Measurements from ENCODE around the gene APOL4.
A peak's percentile ranks its signal among the peaks of the same experiment; 100 is the strongest.
"Not testable (repeated sequence)": the region's sequence is repeated elsewhere in the genome, so short reads cannot be mapped to it uniquely, and the experiment has no call there.

APOL4 gene

DNA sequence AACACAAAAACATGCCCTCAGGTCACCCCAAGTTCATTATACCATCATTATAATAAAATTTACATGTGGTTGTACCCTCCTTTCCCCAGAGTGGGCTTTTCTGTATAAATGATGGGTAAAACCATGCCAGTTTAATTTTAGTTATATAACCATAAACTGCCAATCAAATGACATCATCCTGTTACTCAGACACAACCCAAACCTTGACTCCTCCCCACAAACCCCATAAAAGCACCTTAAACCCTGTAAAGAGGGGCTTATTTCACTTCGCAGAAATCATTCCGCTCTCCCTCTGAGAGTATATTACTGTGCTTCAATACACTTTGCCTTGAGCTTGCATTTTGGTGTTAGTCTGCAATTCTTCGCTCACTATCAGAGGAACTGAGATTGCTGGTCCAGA, 35.5 kb downstream of the APOL4 start:
- TF ChIP-seq CTCF (IDR thresholded peaks at IDR 0.05; ENCODE audit: low read depth, low read length, missing control alignments): no peak
- H3K4me3 ChIP-seq (ENCODE audit: low read depth, low read length): no peak overlapping the region
- DNase-seq (ENCODE audit: low read depth): no peak

- H3K4me3 ChIP-seq (ENCODE audit: low read depth, low read length): no peak overlapping the region
- DNase-seq (ENCODE audit: low read depth): no peak
- no peak for TF ChIP-seq CTCF (IDR thresholded peaks at IDR 0.05; ENCODE audit: low read depth, low read length, missing control alignments)
Observed at GRCh38 chr22:36165141-36165540, 36.5 kb downstream of the APOL4 start.

GRCh38 chr22:36164621-36165020, 37.0 kb downstream of the APOL4 start:
- DNase-seq (ENCODE audit: low read depth): no peak
- no peak overlapping the region for H3K4me3 ChIP-seq (ENCODE audit: low read depth, low read length)
- no peak for TF ChIP-seq CTCF (IDR thresholded peaks at IDR 0.05; ENCODE audit: low read depth, low read length, missing control alignments)

DNA sequence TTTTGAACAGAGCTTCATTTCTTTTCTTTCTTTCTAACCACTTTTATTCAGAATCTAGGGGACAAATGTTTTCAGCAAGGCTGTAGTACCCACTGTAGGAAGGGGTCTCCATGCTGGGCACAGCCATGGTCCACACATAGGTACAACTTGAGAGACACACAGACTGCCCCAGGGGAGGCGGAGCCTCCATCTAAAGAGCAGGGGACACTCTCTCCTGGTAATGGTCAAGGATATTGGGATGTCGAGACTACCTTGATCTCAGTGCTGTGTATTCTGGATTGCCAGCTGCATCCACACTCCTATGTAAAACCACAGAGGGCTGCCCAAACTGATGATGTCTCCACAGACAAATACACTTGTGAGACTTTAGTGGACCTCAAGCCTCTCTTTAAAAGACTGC, 38.1 kb downstream of the APOL4 start:
- H3K4me3 ChIP-seq (ENCODE audit: low read depth, low read length): no peak overlapping the region; the same call in 1 of the 2 replicates
- no peak for TF ChIP-seq CTCF (IDR thresholded peaks at IDR 0.05; ENCODE audit: low read depth, low read length, missing control alignments)
- no peak for DNase-seq (ENCODE audit: low read depth)

DNA sequence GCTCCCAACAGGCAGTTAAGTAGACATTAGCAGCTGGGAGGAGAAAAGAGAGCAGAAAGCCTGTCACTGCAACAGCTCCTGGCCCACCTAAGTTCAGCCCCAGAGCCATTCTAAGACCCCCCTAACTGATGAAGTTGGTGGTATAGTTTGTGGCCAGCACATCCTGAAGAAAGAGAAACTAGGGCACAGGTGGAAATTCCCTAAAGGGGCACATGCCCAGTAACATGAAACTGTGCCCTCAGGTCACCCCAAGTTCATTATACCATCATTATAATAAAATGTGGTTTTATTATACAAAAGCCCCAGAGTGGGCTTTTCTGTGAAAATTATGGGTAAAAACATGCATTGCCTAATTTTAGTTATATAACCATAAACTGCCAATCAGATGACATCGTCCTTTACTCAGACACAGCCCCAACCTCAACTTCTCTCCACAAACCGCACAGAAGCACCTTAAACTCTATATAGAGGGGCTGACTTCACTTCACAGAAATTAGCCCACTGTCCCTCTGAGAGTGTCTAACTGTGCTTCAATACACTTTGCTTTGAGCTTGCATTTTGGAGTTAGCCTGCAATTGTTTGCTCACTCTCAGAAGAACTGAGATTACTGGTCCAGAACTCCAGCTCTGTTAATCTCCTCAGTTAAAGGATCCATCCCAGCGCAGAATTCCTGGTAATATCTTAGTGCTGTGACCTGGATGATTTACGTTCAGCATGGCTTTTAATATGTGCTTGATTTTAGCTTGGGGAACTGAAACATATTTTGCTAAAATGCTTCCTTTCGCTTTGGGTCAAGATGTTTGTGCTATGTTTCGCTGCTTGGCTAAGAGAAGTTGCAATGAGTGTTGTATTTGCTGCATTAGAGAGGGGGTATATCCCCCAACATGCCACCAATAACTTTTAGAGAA, 39.2 kb downstream of the APOL4 start:
- peak; percentile 42 for DNase-seq (ENCODE audit: low read depth)
- peak overlapping the region; percentile 13; the same call in 1 of the 2 replicates for H3K4me3 ChIP-seq (ENCODE audit: low read depth, low read length)
- TF ChIP-seq CTCF (IDR thresholded peaks at IDR 0.05; ENCODE audit: low read depth, low read length, missing control alignments): no peak

GRCh38 chr22:36161793-36162126, 39.8 kb downstream of the APOL4 start:
- H3K4me3 ChIP-seq (ENCODE audit: low read depth, low read length); DNase-seq (ENCODE audit: low read depth): not testable (repeated sequence)

GRCh38 chr22:36160499-36160942, 41.1 kb downstream of the APOL4 start, which contains the start of gene APOL3:
APOL3 (minus strand) TSS chr22:36160755; CDS start chr22:36149055, 11,700 bp downstream.
- peak; percentile 53 for DNase-seq (ENCODE audit: low read depth)
- H3K4me3 ChIP-seq (ENCODE audit: low read depth, low read length): peak within 1 kb of the TSS; percentile 82
- TF ChIP-seq CTCF (IDR thresholded peaks at IDR 0.05; ENCODE audit: low read depth, low read length, missing control alignments): no peak
